ENCODE data around the gene HES7.

DNA sequence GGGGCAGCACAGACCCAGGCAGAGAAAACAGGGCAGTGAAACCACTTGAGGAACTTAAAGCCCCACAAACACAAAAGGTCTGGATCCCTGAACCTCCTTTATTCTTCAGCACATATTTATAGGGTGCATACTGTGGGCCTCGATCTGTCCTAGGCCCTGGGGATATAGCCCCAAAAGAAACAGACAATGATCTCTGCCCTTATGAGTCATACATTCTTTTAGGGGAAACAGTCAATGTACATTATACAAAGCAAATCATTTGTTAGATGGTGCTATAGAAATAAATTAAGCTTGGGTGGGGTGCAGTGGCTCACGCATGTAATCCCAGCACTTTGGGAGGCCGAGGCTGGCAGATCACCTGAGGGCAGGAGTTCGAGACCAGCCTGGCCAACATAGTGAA lies 10.0 kb upstream of the HES7 start:
- TF ChIP-seq CTCF (IDR thresholded peaks at IDR 0.05) (no peak), ZFX (IDR thresholded peaks at IDR 0.05; ENCODE audit: borderline replicate concordance) (no peak)

Data from 22Rv1 (cell line).